ENCODE data around the gene FHL5.

- TF ChIP-seq CTCF (conservative IDR thresholded peaks at IDR 0.05; ENCODE audit: low read depth in 2 of 2) = no peak
- TF ChIP-seq EZH2phosphoT487 (IDR thresholded peaks at IDR 0.05; ENCODE audit: unreplicated experiment) = no peak
- no peak for TF ChIP-seq POLR2AphosphoS5 (IDR thresholded peaks at IDR 0.05; ENCODE audit: low read depth)
- no peak for TF ChIP-seq EZH2 (IDR thresholded peaks at IDR 0.05; ENCODE audit: low read depth, unreplicated experiment)
- no peak for TF ChIP-seq ETS1 (IDR thresholded peaks at IDR 0.05)
- no peak for TF ChIP-seq JUNB (IDR thresholded peaks at IDR 0.05; ENCODE audit: unreplicated experiment)
- no peak for TF ChIP-seq ZNF331 (CRISPR knock-in tag; IDR thresholded peaks at IDR 0.05; ENCODE audit: low read depth)
- no peak for TF ChIP-seq ZNF114 (CRISPR knock-in tag; IDR thresholded peaks at IDR 0.05)
- no peak for TF ChIP-seq CREB1 (CRISPR knock-in tag; IDR thresholded peaks at IDR 0.05; ENCODE audit: low read depth)
- no peak for TF ChIP-seq REST (IDR thresholded peaks at IDR 0.05; ENCODE audit: unreplicated experiment)
- TF ChIP-seq STAT1 (IDR thresholded peaks at IDR 0.05; ENCODE audit: unreplicated experiment) = no peak
- no peak for TF ChIP-seq NANOG (IDR thresholded peaks at IDR 0.05; ENCODE audit: borderline replicate concordance)
These were observed 94.4 kb downstream of the FHL5 start for GRCh38 chr6:96657344-96657743.

All from GM23338 (cell line).